Erythroblast (primary cell): Measurements from ENCODE around the gene IL1R1.

ENCODE experiments used
- GATA1 ChIP-seq: IDR thresholded peaks from 2 replicates; pipeline ENCODE4 v1.6.1; 2011; ENCODE audit warnings: low read depth, mild to moderate bottlenecking, control low read depth, low read length, moderate library complexity
- POLR2A ChIP-seq: IDR thresholded peaks from 2 replicates; pipeline ENCODE4 v1.6.1; 2011; ENCODE audit warnings: mild to moderate bottlenecking, low read length

DNA sequence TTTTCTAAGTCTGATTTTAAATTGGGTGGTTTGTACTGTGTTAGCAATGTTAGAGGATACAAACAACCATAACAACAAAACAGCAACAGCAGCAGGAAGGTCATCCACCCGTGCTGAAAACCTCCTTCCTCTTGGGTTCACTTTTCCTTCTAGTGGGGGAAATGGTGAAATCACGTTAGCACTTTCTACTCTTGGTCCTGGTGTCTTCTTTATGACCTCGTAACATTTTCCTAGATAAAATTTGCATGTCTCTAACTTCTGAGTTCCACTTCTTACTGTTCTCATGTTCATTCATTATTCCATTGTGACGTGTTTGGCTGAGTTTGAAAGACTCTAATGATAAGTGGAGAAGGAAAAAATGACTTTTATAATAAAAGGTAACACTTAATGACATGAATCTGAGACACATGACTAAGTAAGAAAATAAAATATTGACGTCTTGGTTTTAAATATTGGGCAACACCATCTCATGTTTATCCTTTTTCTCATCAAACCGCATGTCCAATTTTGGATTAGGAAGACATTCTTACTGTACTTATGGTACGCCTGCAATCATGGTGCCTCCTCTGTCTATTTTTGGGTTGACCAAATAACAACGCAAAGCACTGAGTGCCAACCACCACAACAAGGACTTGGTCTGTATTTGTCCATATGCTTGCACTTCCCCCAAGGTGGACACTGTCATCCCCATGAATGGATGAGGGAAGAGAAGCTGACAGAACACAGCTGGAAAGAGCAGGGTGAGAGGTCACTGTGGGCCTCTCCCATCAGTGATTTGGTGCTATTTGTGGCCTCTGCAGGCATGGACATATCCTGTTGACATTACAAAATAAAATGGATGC is 25.7 kb upstream of the IL1R1 start:
- TF ChIP-seq POLR2A (no peak), GATA1 (no peak)
